ENCODE results near the gene ANLN. TPM values are rescaled to one million over a fixed set of nuclear protein-coding genes. Genes with fewer than 3 reads are reported as not detected.

The ANLN gene
- total and polyA plus RNA-seq, 9 of the 15 experiments (the other 6 are each of a cell fraction or from before 2014, with no cell fraction given): 18.1 to 66.2 (median 38.7) TPM

- TF ChIP-seq ZNF280A (IDR thresholded peaks at IDR 0.05; ENCODE audit: low read depth, partially characterized antibody): no peak
- no peak for TF ChIP-seq PHF8 (IDR thresholded peaks at IDR 0.05; ENCODE audit: borderline replicate concordance, low read length)
- TF ChIP-seq ZNF57 (CRISPR knock-in tag; IDR thresholded peaks at IDR 0.05): no peak
- no peak for TF ChIP-seq HOMEZ (CRISPR knock-in tag; IDR thresholded peaks at IDR 0.05)
- TF ChIP-seq CBX1 (IDR thresholded peaks at IDR 0.05; ENCODE audit: low read depth): no peak
- TF ChIP-seq NR2C2 (CRISPR knock-in tag; IDR thresholded peaks at IDR 0.05): no peak
- TF ChIP-seq NR2C2 (tag; IDR thresholded peaks at IDR 0.05): no peak
- TF ChIP-seq ELF1 (tag; IDR thresholded peaks at IDR 0.05): no peak
- TF ChIP-seq SLC30A9 (CRISPR knock-in tag; IDR thresholded peaks at IDR 0.05): no peak
- TF ChIP-seq ZBTB40 (IDR thresholded peaks at IDR 0.05): no peak
- TF ChIP-seq ZBTB40 (CRISPR knock-in tag; IDR thresholded peaks at IDR 0.05): no peak
- no peak for TF ChIP-seq ZNF76 (CRISPR knock-in tag; IDR thresholded peaks at IDR 0.05; ENCODE audit: borderline replicate concordance)
- no peak for TF ChIP-seq CHCHD3 (CRISPR knock-in tag; IDR thresholded peaks at IDR 0.05)
- TF ChIP-seq ZNF589 (CRISPR knock-in tag; IDR thresholded peaks at IDR 0.05; ENCODE audit: low read depth): 0 out of 2 replicates have a peak, but pooled peaks have one; percentile 44
- TF ChIP-seq CEBPG (CRISPR knock-in tag; IDR thresholded peaks at IDR 0.05): no peak
- no peak for TF ChIP-seq CEBPG (tag; conservative IDR thresholded peaks at IDR 0.05 in 1 of 2, IDR thresholded peaks at IDR 0.05 in 1 of 2)
Measured at GRCh38 chr7:36404639-36405408, 15.2 kb downstream of the ANLN start (continued).
